GM12864 (cell line): ENCODE data around the gene PACRG.

ENCODE experiments used
- DNase-seq: peaks from one replicate; pipeline ENCODE4 v3.0.0-alpha.2; 2011; ENCODE audit warnings: low read depth
- H3K4me3 ChIP-seq: 2 replicates; pipeline ENCODE4 v1.5.1; 2011; ENCODE audit warnings: mild to moderate bottlenecking, low read depth, low read length, control low read depth
- CTCF ChIP-seq: IDR thresholded peaks from 2 replicates; pipeline ENCODE4 v1.5.1; 2011; ENCODE audit warnings: low read depth, mild to moderate bottlenecking, moderate library complexity, low read length, control low read depth, inconsistent platforms; ENCODE audit errors: missing control alignments

The PACRG gene

GRCh38 chr6:163263196-163263595 is 535.4 kb downstream of the PACRG start:
- no peak for TF ChIP-seq CTCF
- DNase-seq = no peak
- no peak overlapping the region for H3K4me3 ChIP-seq

- H3K4me3 ChIP-seq = no peak overlapping the region
- no peak for TF ChIP-seq CTCF
- DNase-seq = no peak
These were observed 536.4 kb downstream of the PACRG start for GRCh38 chr6:163263998-163264661.

GRCh38 chr6:163264662-163265035 is 536.9 kb downstream of the PACRG start:
- DNase-seq = no peak
- H3K4me3 ChIP-seq = no peak overlapping the region
- no peak for TF ChIP-seq CTCF

GRCh38 chr6:163281634-163282033 is 553.9 kb downstream of the PACRG start:
- no peak overlapping the region for H3K4me3 ChIP-seq
- TF ChIP-seq CTCF = no peak
- DNase-seq = no peak

GRCh38 chr6:163282672-163283071 is 554.9 kb downstream of the PACRG start:
- no peak for TF ChIP-seq CTCF
- no peak for DNase-seq
- no peak overlapping the region for H3K4me3 ChIP-seq

GRCh38 chr6:163284151-163284550 is 556.4 kb downstream of the PACRG start:
- DNase-seq = no peak
- no peak overlapping the region for H3K4me3 ChIP-seq
- no peak for TF ChIP-seq CTCF

- H3K4me3 ChIP-seq = no peak overlapping the region
- DNase-seq = no peak
- no peak for TF ChIP-seq CTCF
These were observed 557.9 kb downstream of the PACRG start for GRCh38 chr6:163285691-163286090.
